NCI-H226 (cell line): ENCODE results near the gene ACTR3.
A peak's percentile ranks its signal among the peaks of the same experiment; 100 is the strongest.

Experiments
- DNase-seq: peaks from one replicate; pipeline ENCODE4 v3.0.0-alpha.2; 2015

ACTR3 gene

GRCh38 chr2:113876503-113877387, 13.1 kb upstream of the ACTR3 start:
- no peak for DNase-seq

- peak; percentile 38 for DNase-seq
These were observed 11.9 kb upstream of the ACTR3 start for GRCh38 chr2:113877711-113878598.

- no peak for DNase-seq
These were observed 11.1 kb upstream of the ACTR3 start for GRCh38 chr2:113878743-113879142.

GRCh38 chr2:113879457-113879856, 10.4 kb upstream of the ACTR3 start:
- no peak for DNase-seq

- DNase-seq, result no peak
These were observed 3.3 kb upstream of the ACTR3 start for GRCh38 chr2:113886479-113887008.

GRCh38 chr2:113887009-113887792, 2.7 kb upstream of the ACTR3 start:
- no peak for DNase-seq

GRCh38 chr2:113888641-113889470, 1.0 kb upstream of the ACTR3 start:
- DNase-seq, result no peak

GRCh38 chr2:113890253-113891235, 655 bp downstream of the ACTR3 start:
- no peak for DNase-seq

- DNase-seq, result no peak
These were observed 1.5 kb downstream of the ACTR3 start for GRCh38 chr2:113891265-113891959.

- no peak for DNase-seq
These were observed 2.3 kb downstream of the ACTR3 start for GRCh38 chr2:113892004-113892710.

GRCh38 chr2:113894156-113894743, 4.4 kb downstream of the ACTR3 start:
- DNase-seq, result peak; percentile 87

GRCh38 chr2:113895301-113895700, 5.4 kb downstream of the ACTR3 start:
- no peak for DNase-seq

GRCh38 chr2:113895819-113896563, 6.1 kb downstream of the ACTR3 start:
- DNase-seq, result no peak

GRCh38 chr2:113896791-113897190, 6.9 kb downstream of the ACTR3 start:
- DNase-seq, result no peak

- no peak for DNase-seq
These were observed 8.2 kb downstream of the ACTR3 start for GRCh38 chr2:113898081-113898480.

- no peak for DNase-seq
These were observed 9.3 kb downstream of the ACTR3 start for GRCh38 chr2:113899166-113899565.

- no peak for DNase-seq
These were observed 12.1 kb downstream of the ACTR3 start for GRCh38 chr2:113901943-113902342.

GRCh38 chr2:113905886-113906285, 16.0 kb downstream of the ACTR3 start:
- no peak for DNase-seq
